Measurements from ENCODE around the gene GPR173. TPM values are rescaled to one million over a fixed set of nuclear protein-coding genes. Genes with fewer than 3 reads are reported as not detected.

Gene GPR173
- total and polyA plus RNA-seq, 9 donors = 4.4 to 11.3 (median 8.9) TPM

GRCh38 chrX:53056292-53056691, 7.7 kb downstream of the GPR173 start:
- Histone ChIP-seq H3K4me1 (ENCODE audit: control insufficient read depth, insufficient read depth, low read length) (no peaks in the 10 kb centered on the region), H3K9me3 (replicated peaks; ENCODE audit: control insufficient read depth, low read depth, low read length) (no peaks in the 10 kb centered on the region), H3K36me3 (ENCODE audit: control insufficient read depth, insufficient read depth, low read length) (no peaks in the 10 kb centered on the region), H3K4me3 (ENCODE audit: low read length) (no peak overlapping the region), H3K27me3 (ENCODE audit: control insufficient read depth, insufficient read depth, low read length) (peaks cover 17% of the 10 kb centered on the region), H3K27ac (ENCODE audit: low read length) (no peak overlapping the region)
- DNase-seq = no peak
- WGBS (ENCODE audit: insufficient coverage) = 78% methylated on average over 5 of the region's 5 CpGs

GRCh38 chrX:53065104-53065503, 16.5 kb downstream of the GPR173 start:
- no peaks in the 10 kb centered on the region for H3K4me1 ChIP-seq (ENCODE audit: control insufficient read depth, insufficient read depth, low read length)
- peaks cover 18% of the 10 kb centered on the region for H3K27me3 ChIP-seq (ENCODE audit: control insufficient read depth, insufficient read depth, low read length)
- no peak overlapping the region for H3K4me3 ChIP-seq (ENCODE audit: low read length)
- WGBS (ENCODE audit: insufficient coverage) = no CpG with 5 or more reads among the region's 1 CpG
- no peak overlapping the region for H3K27ac ChIP-seq (ENCODE audit: low read length)
- no peaks in the 10 kb centered on the region for H3K9me3 ChIP-seq (replicated peaks; ENCODE audit: control insufficient read depth, low read depth, low read length)
- no peaks in the 10 kb centered on the region for H3K36me3 ChIP-seq (ENCODE audit: control insufficient read depth, insufficient read depth, low read length)
- no peak for DNase-seq

GRCh38 chrX:53071064-53071463, 22.5 kb downstream of the GPR173 start:
- Histone ChIP-seq H3K36me3 (ENCODE audit: control insufficient read depth, insufficient read depth, low read length) (no peaks in the 10 kb centered on the region), H3K27me3 (ENCODE audit: control insufficient read depth, insufficient read depth, low read length) (peaks cover 29% of the 10 kb centered on the region), H3K9me3 (replicated peaks; ENCODE audit: control insufficient read depth, low read depth, low read length) (no peaks in the 10 kb centered on the region), H3K27ac (ENCODE audit: low read length) (no peak overlapping the region), H3K4me1 (ENCODE audit: control insufficient read depth, insufficient read depth, low read length) (peaks cover 4% of the 10 kb centered on the region), H3K4me3 (ENCODE audit: low read length) (no peak overlapping the region)
- DNase-seq = no peak
- 72% methylated on average over 6 of the region's 10 CpGs for WGBS (ENCODE audit: insufficient coverage)

GRCh38 chrX:53071604-53072417, 23.2 kb downstream of the GPR173 start:
- Histone ChIP-seq H3K36me3 (ENCODE audit: control insufficient read depth, insufficient read depth, low read length) (no peaks in the 10 kb centered on the region), H3K27me3 (ENCODE audit: control insufficient read depth, insufficient read depth, low read length) (peaks cover 31% of the 10 kb centered on the region), H3K9me3 (replicated peaks; ENCODE audit: control insufficient read depth, low read depth, low read length) (no peaks in the 10 kb centered on the region), H3K4me3 (ENCODE audit: low read length) (peak overlapping the region; percentile 28), H3K4me1 (ENCODE audit: control insufficient read depth, insufficient read depth, low read length) (peaks cover 4% of the 10 kb centered on the region), H3K27ac (ENCODE audit: low read length) (no peak overlapping the region)
- peak; percentile 79 for DNase-seq
- 15% methylated on average over 24 of the region's 31 CpGs for WGBS (ENCODE audit: insufficient coverage)

GRCh38 chrX:53072418-53073114, 24.0 kb downstream of the GPR173 start:
- Histone ChIP-seq H3K4me1 (ENCODE audit: control insufficient read depth, insufficient read depth, low read length) (peaks cover 4% of the 10 kb centered on the region), H3K27me3 (ENCODE audit: control insufficient read depth, insufficient read depth, low read length) (peaks cover 35% of the 10 kb centered on the region), H3K9me3 (replicated peaks; ENCODE audit: control insufficient read depth, low read depth, low read length) (no peaks in the 10 kb centered on the region), H3K36me3 (ENCODE audit: control insufficient read depth, insufficient read depth, low read length) (no peaks in the 10 kb centered on the region), H3K4me3 (ENCODE audit: low read length) (no peak overlapping the region), H3K27ac (ENCODE audit: low read length) (no peak overlapping the region)
- DNase-seq = no peak
- WGBS (ENCODE audit: insufficient coverage) = 84% methylated on average over 4 of the region's 9 CpGs

GRCh38 chrX:53073115-53073586, 24.6 kb downstream of the GPR173 start:
- no peak for DNase-seq
- no peaks in the 10 kb centered on the region for H3K36me3 ChIP-seq (ENCODE audit: control insufficient read depth, insufficient read depth, low read length)
- 54% methylated on average over 2 of the region's 6 CpGs for WGBS (ENCODE audit: insufficient coverage)
- no peak overlapping the region for H3K4me3 ChIP-seq (ENCODE audit: low read length)
- peaks cover 37% of the 10 kb centered on the region for H3K27me3 ChIP-seq (ENCODE audit: control insufficient read depth, insufficient read depth, low read length)
- H3K4me1 ChIP-seq (ENCODE audit: control insufficient read depth, insufficient read depth, low read length) = peaks cover 4% of the 10 kb centered on the region
- no peaks in the 10 kb centered on the region for H3K9me3 ChIP-seq (replicated peaks; ENCODE audit: control insufficient read depth, low read depth, low read length)
- no peak overlapping the region for H3K27ac ChIP-seq (ENCODE audit: low read length)

GRCh38 chrX:53075011-53075410, 26.4 kb downstream of the GPR173 start:
- Histone ChIP-seq H3K36me3 (ENCODE audit: control insufficient read depth, insufficient read depth, low read length) (no peaks in the 10 kb centered on the region), H3K27me3 (ENCODE audit: control insufficient read depth, insufficient read depth, low read length) (peaks cover 47% of the 10 kb centered on the region)
- DNase-seq = no peak

GRCh38 chrX:53076671-53077070, 28.1 kb downstream of the GPR173 start:
- Histone ChIP-seq H3K27ac (ENCODE audit: low read length) (no peak overlapping the region), H3K9me3 (replicated peaks; ENCODE audit: control insufficient read depth, low read depth, low read length) (no peaks in the 10 kb centered on the region), H3K27me3 (ENCODE audit: control insufficient read depth, insufficient read depth, low read length) (peaks cover 47% of the 10 kb centered on the region), H3K4me3 (ENCODE audit: low read length) (no peak overlapping the region), H3K36me3 (ENCODE audit: control insufficient read depth, insufficient read depth, low read length) (no peaks in the 10 kb centered on the region), H3K4me1 (ENCODE audit: control insufficient read depth, insufficient read depth, low read length) (peaks cover 3% of the 10 kb centered on the region)
- DNase-seq = no peak
- WGBS (ENCODE audit: insufficient coverage) = 92% methylated on average over 21 of the region's 21 CpGs

More at GRCh38 chrX:53075011-53075410, 26.4 kb downstream of the GPR173 start:
- WGBS (ENCODE audit: insufficient coverage) = 73% methylated on average over 7 of the region's 7 CpGs
- H3K27ac ChIP-seq (ENCODE audit: low read length) = no peak overlapping the region
- no peaks in the 10 kb centered on the region for H3K9me3 ChIP-seq (replicated peaks; ENCODE audit: control insufficient read depth, low read depth, low read length)
- H3K4me3 ChIP-seq (ENCODE audit: low read length) = no peak overlapping the region
- peaks cover 4% of the 10 kb centered on the region for H3K4me1 ChIP-seq (ENCODE audit: control insufficient read depth, insufficient read depth, low read length)

- 90% methylated on average over 23 of the region's 27 CpGs for WGBS (ENCODE audit: insufficient coverage)
- no peaks in the 10 kb centered on the region for H3K4me1 ChIP-seq (ENCODE audit: control insufficient read depth, insufficient read depth, low read length)
- DNase-seq = no peak
- H3K36me3 ChIP-seq (ENCODE audit: control insufficient read depth, insufficient read depth, low read length) = no peaks in the 10 kb centered on the region
- no peak overlapping the region for H3K27ac ChIP-seq (ENCODE audit: low read length)
- H3K4me3 ChIP-seq (ENCODE audit: low read length) = no peak overlapping the region
- H3K9me3 ChIP-seq (replicated peaks; ENCODE audit: control insufficient read depth, low read depth, low read length) = no peaks in the 10 kb centered on the region
- H3K27me3 ChIP-seq (ENCODE audit: control insufficient read depth, insufficient read depth, low read length) = peaks cover 42% of the 10 kb centered on the region
Observed at GRCh38 chrX:53077207-53078197, 28.9 kb downstream of the GPR173 start.

All from muscle of leg (tissue), 11 donors.